ENCODE measurements around the gene DSCAM.

DSCAM gene

GRCh38 chr21:40662889-40663288 lies 184.1 kb downstream of the DSCAM start:
- no peak for DNase-seq (ENCODE audit: low read depth in 3 of 3)

- DNase-seq (ENCODE audit: low read depth in 3 of 3), result no peak
Measured at GRCh38 chr21:40660461-40660860, 186.5 kb downstream of the DSCAM start.

GRCh38 chr21:40658311-40658710 lies 188.6 kb downstream of the DSCAM start:
- no peak for DNase-seq (ENCODE audit: low read depth in 3 of 3)

DNA sequence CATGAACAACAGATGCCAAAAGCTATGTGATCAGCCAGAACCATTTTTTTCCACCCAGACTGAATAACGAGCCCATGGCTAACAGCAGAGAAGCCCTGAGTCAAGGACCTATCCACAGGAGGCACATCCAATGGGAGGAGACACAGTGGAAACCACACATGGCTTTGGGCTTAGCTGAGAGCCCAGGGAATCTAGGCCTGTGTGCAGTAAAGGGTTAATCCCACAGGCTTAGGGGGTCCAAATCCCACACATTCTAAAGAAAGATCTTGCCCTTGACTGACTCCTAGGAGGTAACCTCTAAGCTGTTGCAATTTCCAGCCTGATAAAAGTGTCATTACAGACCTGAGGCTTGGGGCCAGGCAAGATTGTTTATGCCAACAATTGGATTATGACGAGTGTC lies 194.5 kb downstream of the DSCAM start:
- DNase-seq (ENCODE audit: low read depth in 3 of 3), result no peak

DNA sequence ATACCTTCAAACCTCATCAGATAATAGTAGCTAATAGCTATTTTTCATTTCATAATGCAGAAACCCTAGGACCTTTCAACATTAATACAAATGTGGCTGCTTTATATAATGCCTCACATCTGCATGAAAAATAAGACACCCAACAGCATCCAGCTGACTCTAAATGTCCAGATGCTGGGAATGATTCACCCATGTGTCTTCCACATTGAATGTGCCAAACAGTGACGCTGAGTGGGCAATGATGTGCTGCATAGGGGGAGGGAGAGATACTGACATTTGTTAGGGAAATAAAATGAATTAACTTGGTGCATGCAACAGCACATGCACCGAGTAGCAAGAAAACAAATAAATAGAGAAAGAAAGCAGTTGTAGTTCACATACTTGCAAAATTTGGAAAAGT lies 199.3 kb downstream of the DSCAM start:
- no peak for DNase-seq (ENCODE audit: low read depth in 3 of 3)

DNA sequence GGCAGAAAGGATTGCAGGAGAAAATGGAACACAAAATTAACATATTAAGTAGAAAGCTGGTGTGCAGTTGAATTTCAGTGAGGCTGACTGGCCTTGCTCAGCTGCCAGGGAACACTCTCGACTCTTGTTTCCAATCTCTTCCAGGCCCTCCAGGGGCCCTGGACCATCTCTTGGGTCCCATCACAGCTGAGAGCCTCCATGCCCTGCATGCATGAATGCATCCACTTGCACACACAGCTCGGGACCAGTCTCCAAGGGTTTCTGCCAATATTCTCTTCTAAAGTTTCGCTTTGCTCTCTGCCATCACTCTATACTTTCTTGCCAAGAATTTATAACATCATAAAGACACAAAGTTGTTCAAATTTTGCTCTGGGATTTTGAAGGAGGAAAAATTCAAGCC lies 200.3 kb downstream of the DSCAM start:
- DNase-seq (ENCODE audit: low read depth in 3 of 3), result no peak

DNA sequence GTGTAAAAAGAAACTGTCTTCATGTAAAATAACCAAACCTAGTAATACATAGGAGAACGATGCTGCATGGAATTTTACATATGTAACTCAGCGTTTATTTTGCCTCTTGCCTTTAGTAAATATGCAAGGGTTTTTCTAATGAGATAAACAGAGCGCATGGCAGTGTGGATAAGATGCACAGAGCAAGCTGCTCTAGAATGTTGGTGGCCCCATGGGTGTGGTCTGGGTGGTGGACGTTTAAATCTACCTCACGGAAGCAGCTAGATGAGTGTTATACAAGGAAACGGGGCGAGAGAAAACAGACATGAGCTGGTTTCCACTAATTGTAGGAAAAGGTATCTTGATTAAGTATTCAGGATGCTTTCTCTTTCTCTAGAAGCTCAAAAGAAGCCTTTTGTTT lies 205.9 kb downstream of the DSCAM start:
- no peak for DNase-seq (ENCODE audit: low read depth in 3 of 3)

GRCh38 chr21:40640266-40640789 lies 206.6 kb downstream of the DSCAM start:
- DNase-seq (ENCODE audit: low read depth in 3 of 3), result no peak

- no peak for DNase-seq (ENCODE audit: low read depth in 3 of 3)
Measured at GRCh38 chr21:40639616-40640194, 207.3 kb downstream of the DSCAM start.

GRCh38 chr21:40638466-40639251 lies 208.3 kb downstream of the DSCAM start:
- DNase-seq (ENCODE audit: low read depth in 3 of 3), result no peak

DNA sequence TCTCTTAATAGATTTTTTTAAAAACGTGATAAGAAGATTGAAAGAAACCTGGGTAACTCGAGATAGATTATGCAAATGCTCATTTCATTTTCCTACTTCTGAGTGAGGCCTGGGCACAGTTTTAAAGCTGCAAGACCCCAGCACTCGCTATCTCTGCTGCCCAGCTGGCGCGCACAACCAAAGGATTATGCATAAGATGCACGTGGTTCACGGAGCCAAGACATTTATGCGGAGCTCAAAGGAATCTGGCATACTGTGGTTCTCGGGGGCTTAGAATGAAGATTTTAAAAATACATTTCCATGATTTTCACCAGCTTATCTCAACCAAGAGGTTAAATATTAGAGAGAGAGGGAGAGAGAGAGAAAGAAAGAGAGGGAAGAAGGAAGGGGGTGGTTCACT lies 210.9 kb downstream of the DSCAM start:
- no peak for DNase-seq (ENCODE audit: low read depth in 3 of 3)

- DNase-seq (ENCODE audit: low read depth in 3 of 3), result no peak
Measured at GRCh38 chr21:40635391-40635790, 211.6 kb downstream of the DSCAM start.

DNA sequence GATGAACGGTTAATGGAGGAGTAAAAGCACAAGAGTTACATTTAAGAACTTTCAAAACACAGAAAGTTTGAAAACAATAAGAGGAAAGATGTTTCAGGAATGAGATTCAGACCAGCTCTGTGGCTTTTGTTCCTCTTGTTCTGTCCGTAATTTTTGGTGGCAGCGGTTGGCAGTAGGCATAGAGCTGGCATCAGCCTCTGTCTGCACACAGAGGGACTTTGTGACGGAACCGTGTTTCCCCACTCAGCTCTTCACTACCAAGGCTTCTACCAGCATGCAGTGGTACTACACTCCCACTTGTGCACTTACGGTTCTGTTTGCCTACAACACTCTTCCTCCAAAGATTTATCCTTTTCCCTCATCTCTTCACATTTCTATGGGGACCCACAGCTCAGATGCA lies 212.8 kb downstream of the DSCAM start:
- no peak for DNase-seq (ENCODE audit: low read depth in 3 of 3)

DNA sequence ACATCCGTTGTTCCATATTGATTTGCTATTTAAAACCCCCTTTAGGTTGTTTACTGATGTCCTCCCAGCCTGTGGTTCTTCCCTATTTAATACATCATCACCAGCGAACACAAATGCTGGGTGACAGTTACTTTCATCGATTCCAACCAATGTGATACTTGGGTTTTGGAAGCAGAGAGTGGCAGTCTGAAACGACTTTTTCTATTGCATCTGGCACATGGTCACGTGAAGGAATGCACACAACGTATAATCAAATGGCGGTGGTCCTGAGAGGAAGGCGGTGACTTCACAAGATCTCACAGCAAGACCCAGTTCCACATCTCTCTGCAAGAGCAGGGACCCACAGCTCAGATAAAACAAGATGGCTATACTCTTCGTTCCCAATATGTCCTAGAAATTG lies 213.9 kb downstream of the DSCAM start:
- no peak for DNase-seq (ENCODE audit: low read depth in 3 of 3)

GRCh38 chr21:40631211-40631610 lies 215.7 kb downstream of the DSCAM start:
- DNase-seq (ENCODE audit: low read depth in 3 of 3), result no peak

DNA sequence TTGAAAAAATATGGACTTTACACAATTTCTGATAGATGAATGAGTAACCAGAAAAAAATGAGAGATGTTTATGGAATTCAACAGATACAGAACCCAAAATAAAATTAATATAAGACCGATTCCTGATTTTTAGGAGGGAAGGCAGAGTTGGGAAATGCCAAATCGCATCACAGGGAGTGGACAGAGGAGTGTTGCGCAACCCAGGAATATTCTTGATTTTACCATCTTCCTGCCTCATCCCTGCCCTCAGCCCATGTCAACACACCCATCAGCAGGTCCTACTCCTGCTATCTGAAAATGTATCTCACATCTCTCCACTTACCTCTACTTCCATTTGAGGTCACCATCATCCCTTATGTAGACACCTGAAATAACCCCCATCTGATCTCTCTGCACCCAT lies 221.0 kb downstream of the DSCAM start:
- DNase-seq (ENCODE audit: low read depth in 3 of 3), result no peak

DNA sequence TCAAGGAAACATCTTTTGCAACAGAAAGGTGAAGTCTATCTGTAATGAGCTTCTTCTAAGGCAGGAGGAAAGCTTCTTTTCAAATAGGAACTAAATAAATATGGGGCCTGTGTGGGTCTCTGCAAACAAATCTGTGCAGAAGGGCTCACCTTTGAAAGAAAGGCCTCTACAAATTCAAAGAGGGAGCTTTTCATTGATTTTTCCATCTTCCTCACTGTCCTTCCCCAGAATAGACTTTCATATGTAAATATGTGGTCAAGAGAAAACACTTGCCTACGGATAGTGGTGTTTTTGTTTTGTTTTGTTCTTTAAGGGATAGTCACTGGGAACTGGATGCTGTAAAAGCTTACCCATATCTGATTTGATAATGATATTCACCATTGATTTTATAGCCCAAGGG lies 223.4 kb downstream of the DSCAM start:
- DNase-seq (ENCODE audit: low read depth in 3 of 3), result no peak

- no peak for DNase-seq (ENCODE audit: low read depth in 3 of 3)
Measured at GRCh38 chr21:40622531-40622930, 224.4 kb downstream of the DSCAM start.

GRCh38 chr21:40620386-40621145 lies 226.4 kb downstream of the DSCAM start:
- no peak for DNase-seq (ENCODE audit: low read depth in 3 of 3)

DNA sequence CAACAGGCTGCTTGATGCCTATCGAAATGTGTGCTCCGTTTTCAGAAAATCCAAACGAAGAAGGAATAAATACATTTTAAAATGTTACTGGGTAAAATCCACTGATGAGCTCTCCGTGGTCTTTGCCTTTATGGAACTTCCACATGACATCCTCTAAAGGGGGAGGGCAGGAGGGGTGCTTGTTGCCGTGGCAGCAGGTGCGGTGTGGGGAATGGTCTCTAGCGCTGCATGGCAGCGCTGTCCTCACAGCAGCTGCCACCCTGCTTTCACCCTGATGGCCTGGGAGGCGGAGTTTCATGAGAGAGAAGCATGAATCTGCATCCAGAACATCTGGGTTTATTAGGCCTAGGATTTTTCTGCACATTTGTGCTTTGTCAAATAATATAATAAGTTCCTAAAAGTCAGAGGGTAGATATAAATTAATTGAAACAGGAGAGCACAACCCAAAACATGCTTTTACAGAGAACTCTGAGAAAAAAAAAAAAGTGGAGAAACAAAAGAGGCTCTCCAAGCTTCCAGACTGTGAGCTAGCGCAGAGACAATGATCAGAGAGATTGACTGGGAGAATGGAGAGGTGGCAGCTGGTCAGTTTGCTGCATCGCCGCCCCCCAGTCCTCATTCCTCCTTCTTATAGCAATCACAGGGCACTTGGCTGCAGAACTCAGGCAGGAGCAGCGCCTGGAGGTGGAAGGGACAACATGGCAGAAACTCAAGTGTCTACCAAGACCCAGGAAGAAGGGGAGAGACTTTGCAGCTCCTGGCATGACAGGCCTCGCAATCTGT lies 228.6 kb downstream of the DSCAM start:
- DNase-seq (ENCODE audit: low read depth in 3 of 3), result no peak

DNA sequence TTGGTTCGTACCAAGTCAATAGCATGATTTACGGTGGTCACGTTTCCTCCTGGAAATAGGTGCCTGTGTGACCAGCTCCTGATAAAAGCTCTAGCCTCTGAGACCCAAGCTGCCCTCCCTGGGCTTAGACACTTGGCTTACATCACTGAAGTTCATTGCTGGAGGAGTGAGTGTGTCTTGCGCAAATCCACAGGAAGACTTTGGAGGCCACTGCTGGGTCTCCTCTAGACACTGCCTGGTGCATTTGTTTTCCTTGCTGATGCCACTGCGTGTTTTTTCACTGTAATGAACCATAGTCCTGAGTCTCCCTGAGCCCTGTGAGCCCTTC lies 230.6 kb downstream of the DSCAM start:
- DNase-seq (ENCODE audit: low read depth in 3 of 3), result no peak

All from stimulated activated CD4-positive, alpha-beta T cell treated with anti-CD3 and anti-CD28 coated beads, TNF-alpha, amount 100 ng/mL, for 24 hours (primary cell).